Measurements from ENCODE around the gene ACVRL1.

GRCh38 chr12:51915951-51916350, 8.6 kb downstream of the ACVRL1 start:
- TF ChIP-seq POLR2A (IDR thresholded peaks at IDR 0.05; ENCODE audit: extremely low read depth, insufficient read length) (no peak), CTCF (IDR thresholded peaks at IDR 0.05; ENCODE audit: low read depth, low read length) (no peak), MAX (IDR thresholded peaks at IDR 0.05; ENCODE audit: low read depth, low read length) (no peak)
